ENCODE measurements around the gene DNAJC13. TPM values are rescaled to one million over a fixed set of nuclear protein-coding genes. Genes with fewer than 3 reads are reported as not detected.

The DNAJC13 gene
- polyA plus RNA-seq, 2 of the 4 experiments (the other 2 are of a cell fraction), result 17.0 to 29.8 TPM

- ATAC-seq (no peak), DNase-seq (ENCODE audit: low read depth in 1 of 2, low spot score in 1 of 2) (no peak), FAIRE-seq (no peak)
- ChIA-PET CTCF (no interaction called here), POLR2A (no interaction called here)
- H3K4me1 ChIP-seq, result no peaks in the 10 kb centered on the region
- WGBS (ENCODE audit: missing lambda C conversion rate), result 25% methylated on average over 2 of the region's 2 CpGs
- no peaks in the 10 kb centered on the region for H3K9me3 ChIP-seq
- no peak for TF ChIP-seq TP53 (CRISPR knock-in tag; IDR thresholded peaks at IDR 0.05)
- no peak for TF ChIP-seq MYC (IDR thresholded peaks at IDR 0.05; ENCODE audit: borderline replicate concordance, low read length)
- no peak for TF ChIP-seq HES2 (IDR thresholded peaks at IDR 0.05)
- H3K4me2 ChIP-seq, result no peak overlapping the region
- H3K27ac ChIP-seq, result no peak overlapping the region
- no peak overlapping the region for H3K4me3 ChIP-seq
These were observed 38.5 kb upstream of the DNAJC13 start for GRCh38 chr3:132378846-132379245.

GRCh38 chr3:132380920-132381319 is 36.4 kb upstream of the DNAJC13 start:
- CTCF ChIA-PET, result no interaction called here
- FAIRE-seq (no peak), DNase-seq (ENCODE audit: low read depth in 1 of 2, low spot score in 1 of 2) (no peak), ATAC-seq (no peak)
- no peaks in the 10 kb centered on the region for H3K9me3 ChIP-seq
- no peak overlapping the region for H3K4me2 ChIP-seq
- TF ChIP-seq CTCF (IDR thresholded peaks at IDR 0.05), result no peak
- TF ChIP-seq BCL3 (IDR thresholded peaks at IDR 0.05), result no peak
- H3K4me1 ChIP-seq, result no peaks in the 10 kb centered on the region
- no peak overlapping the region for H3K4me3 ChIP-seq
- H3K27ac ChIP-seq, result no peak overlapping the region
- POLR2A ChIA-PET, result no interaction called here
- WGBS (ENCODE audit: missing lambda C conversion rate), result 87% methylated on average over 1 of the region's 1 CpG

GRCh38 chr3:132381348-132381944 is 35.9 kb upstream of the DNAJC13 start:
- Histone ChIP-seq H3K9me3 (no peaks in the 10 kb centered on the region), H3K4me2 (no peak overlapping the region), H3K4me1 (no peaks in the 10 kb centered on the region), H3K4me3 (no peak overlapping the region), H3K27ac (no peak overlapping the region)
- 71% methylated on average over 11 of the region's 14 CpGs for WGBS (ENCODE audit: missing lambda C conversion rate)
- FAIRE-seq (no peak), ATAC-seq (no peak), DNase-seq (ENCODE audit: low read depth in 1 of 2, low spot score in 1 of 2) (no peak)
- TF ChIP-seq JUNB (IDR thresholded peaks at IDR 0.05) (no peak), NR3C1 (IDR thresholded peaks at IDR 0.05) (no peak), HOXB5 (CRISPR knock-in tag; IDR thresholded peaks at IDR 0.05) (no peak), KDM1A (IDR thresholded peaks at IDR 0.05; ENCODE audit: low read depth) (no peak), ZNF302 (CRISPR knock-in tag; IDR thresholded peaks at IDR 0.05) (no peak), BCL3 (IDR thresholded peaks at IDR 0.05) (no peak), GATA3 (IDR thresholded peaks at IDR 0.05; ENCODE audit: borderline replicate concordance) (no peak), E2F6 (IDR thresholded peaks at IDR 0.05; ENCODE audit: borderline replicate concordance, low read depth) (no peak), SMC3 (IDR thresholded peaks at IDR 0.05) (no peak), HOXB13 (CRISPR knock-in tag; IDR thresholded peaks at IDR 0.05; ENCODE audit: low read depth) (no peak), FOXS1 (CRISPR knock-in tag; IDR thresholded peaks at IDR 0.05) (no peak), CBX8 (IDR thresholded peaks at IDR 0.05) (no peak), ELK1 (IDR thresholded peaks at IDR 0.05; ENCODE audit: low read depth, low read length) (no peak), HOXA7 (CRISPR knock-in tag; IDR thresholded peaks at IDR 0.05) (no peak), FOSB (CRISPR knock-in tag; IDR thresholded peaks at IDR 0.05) (no peak), CBX2 (IDR thresholded peaks at IDR 0.05; ENCODE audit: borderline replicate concordance, low read depth) (no peak), POLR2A (IDR thresholded peaks at IDR 0.05; ENCODE audit: low read length) (no peak), CHD2 (IDR thresholded peaks at IDR 0.05; ENCODE audit: low read length, partially characterized antibody) (no peak)
- CTCF ChIA-PET, result interaction anchor here (0.6 to 2.6 kb wide), 3 partner anchors 13 to 21 kb away, joined by 3 to 5 read pairs (median 3); no protein-coding TSS in a partner anchor
- POLR2A ChIA-PET, result no interaction called here
